Stimulated activated CD8-positive, alpha-beta memory T cell treated with anti-CD3 and anti-CD28 coated beads, Interleukin-2, amount 100 ng/mL, for 48 hours (primary cell): ENCODE results near the gene ASB18.

Experiments
- DNase-seq, 2 donors: peaks; one replicate each; pipeline ENCODE4 v3.0.0-alpha.2; 2020; ENCODE audit warnings: low read depth in 2 of 2

ASB18 gene

DNA sequence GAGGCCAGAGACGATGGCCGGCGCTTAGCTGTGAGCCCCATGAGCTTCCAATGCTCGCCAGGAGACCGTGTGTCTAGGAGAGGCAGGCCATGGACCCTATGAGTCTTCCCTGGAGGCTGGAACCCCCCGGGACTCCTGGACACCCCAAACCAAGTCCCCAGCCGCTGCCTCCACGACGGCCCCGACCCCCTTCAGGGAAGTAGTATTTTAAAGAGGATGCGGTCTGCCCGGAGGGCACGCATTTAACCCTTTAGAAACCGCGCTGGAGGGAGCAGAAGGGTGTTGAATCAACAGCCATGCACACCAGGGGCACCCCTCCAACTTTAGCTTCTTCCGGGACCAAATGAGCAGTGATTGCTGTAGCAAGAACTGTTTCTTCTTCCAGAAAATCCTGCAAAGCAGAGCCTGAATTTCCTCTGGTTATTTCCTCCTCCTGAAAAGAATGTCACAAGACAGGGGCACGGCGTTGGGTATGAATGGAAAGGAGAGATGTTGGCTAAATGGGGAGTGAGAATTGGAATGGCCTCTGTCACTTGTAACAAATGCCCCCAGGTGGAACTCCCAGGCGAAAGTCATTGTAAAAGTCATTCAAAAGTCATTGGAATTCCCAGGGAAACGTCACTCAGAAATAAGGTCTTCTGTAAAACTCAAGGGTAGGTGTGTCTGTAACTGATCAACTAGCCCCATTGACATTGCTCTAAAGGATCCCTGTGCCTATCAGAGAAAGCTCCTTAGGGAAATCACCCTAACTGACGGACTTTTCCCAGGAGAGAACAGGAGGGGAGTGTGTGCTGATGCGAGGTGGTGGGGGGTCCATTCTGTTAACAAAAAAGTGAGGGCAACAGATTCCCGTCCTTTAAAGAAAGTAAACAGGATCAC, 90.2 kb downstream of the ASB18 start:
- DNase-seq = no peak

- no peak for DNase-seq
Measured at GRCh38 chr2:236173036-236173728, 91.0 kb downstream of the ASB18 start.

DNA sequence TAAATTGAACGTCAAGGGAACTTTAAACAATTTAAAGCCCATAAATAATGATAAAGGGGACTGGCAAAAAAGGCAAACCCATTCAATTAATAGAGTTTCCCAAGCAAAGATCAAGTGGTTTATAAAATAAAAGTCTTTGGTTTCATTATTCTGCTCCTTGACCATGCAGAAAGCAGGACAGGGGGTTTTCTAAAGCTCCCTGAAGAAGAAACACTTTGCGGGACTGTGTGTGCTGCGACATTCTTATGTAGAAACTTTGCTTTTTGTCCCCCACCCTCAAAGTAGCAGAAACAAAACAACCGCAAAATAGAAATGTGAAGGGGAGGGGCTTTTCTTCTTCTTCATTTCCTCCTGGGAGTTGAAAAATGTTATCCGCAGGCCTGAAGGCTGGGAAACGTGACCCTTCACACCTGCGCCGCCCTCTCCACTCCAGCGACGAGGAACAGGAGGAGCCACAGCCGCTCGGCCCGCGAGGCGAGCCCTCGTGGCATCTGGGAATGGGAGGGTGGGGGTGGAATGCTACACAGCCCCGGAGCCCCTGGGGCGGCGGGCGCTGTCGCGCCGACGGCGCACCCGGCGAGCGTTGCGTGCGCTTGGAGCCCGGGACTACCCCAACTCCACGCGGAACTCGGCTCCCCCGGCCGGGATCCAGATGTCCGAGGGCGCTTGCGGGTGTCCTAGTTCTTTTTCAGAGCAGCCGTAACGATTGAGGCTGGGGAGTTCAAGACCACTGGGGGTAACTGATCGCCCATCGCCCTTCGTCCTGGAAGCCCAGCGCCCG, 91.8 kb downstream of the ASB18 start:
- no peak for DNase-seq

GRCh38 chr2:236171680-236172254, 92.4 kb downstream of the ASB18 start:
- no peak for DNase-seq

DNA sequence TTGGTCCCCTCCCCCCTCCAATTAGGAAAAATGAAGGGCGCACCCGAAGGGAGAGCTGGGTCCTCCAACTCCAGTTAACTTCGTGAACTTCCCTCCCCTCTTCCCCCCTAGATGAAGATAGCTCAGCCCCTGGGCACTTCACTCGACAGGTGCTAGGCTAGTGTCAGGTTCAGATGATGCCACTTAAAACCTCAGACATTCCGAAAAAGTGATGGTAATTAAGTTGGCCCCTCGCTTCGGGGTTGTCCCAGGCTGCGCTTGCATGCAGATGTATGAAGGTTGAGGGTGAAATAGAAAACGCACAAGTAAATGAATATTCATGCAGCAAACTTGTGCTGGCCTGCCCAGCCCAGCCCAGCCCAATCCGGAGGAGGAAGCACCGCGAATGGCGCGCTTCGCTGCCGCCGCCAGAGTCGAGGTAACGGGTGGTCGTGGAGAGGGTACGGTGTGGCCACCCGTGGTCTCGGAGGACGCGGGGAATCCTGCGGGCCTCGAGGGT, 93.0 kb downstream of the ASB18 start:
- DNase-seq = no peak

DNA sequence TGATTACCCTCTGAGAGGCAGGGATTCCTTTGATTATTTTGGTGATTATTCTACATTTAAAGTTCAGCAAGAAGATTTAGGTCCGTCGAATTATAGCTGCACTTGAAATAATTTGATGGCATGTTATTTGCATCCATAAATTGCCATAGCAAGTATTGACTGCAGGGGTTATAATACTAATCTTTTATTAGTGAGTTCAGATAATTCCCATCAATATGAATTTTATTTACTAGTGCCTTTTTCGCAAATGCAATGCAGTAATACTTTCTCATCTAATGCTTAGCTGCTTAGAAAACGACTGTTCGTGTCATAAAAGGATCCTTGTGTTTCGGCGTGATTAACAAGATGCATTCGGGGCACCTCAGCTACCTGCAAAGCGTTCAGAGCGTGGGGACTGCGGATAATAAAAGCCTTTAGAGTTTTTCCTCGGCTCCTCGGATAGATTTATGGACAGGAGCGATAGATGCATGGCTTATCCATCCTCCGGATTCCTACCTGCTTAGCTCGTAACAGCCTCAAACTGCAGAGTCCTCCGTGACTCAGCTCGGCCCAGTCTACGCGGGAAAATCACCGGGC, 93.5 kb downstream of the ASB18 start:
- DNase-seq = no peak

DNA sequence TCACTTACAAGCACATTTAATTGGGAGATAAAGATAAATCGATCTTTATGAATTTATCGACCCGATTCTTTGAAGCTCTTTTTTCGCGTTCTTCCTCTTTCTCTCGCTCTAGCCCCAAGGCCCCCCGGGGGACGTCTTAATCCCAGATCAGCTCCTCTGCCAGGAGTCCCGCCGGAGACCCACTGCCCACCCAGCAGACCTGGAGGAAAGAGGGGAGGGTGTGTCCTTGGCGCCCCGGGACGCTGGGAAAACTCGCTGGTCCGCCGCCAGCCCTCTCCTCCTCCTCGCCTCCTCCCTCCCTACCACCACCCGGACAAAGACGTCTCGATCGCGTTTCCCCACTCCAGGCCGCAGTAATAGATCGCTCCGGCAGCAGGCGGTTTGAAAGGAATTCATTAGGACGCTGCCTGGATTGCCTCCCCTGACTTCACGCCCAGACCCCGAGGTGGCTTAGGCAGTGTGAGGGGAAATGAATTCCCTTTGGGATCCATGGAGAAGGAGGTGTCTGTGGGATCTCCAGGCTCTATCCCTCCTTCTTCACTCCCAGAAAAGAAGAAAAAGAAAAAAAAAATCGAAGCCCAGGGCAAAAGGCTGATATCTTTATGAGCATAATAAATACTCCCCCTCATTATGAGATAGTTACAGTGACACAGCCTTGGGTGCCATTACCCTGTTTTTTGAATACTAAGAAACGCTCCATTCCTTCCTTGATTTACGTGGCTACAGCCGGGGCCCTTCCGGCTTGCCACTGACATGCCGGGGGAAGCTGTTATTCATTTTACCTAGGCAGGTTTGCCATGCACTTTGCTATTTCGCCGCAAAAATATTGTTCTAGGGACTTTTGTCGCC, 94.2 kb downstream of the ASB18 start:
- no peak for DNase-seq

DNA sequence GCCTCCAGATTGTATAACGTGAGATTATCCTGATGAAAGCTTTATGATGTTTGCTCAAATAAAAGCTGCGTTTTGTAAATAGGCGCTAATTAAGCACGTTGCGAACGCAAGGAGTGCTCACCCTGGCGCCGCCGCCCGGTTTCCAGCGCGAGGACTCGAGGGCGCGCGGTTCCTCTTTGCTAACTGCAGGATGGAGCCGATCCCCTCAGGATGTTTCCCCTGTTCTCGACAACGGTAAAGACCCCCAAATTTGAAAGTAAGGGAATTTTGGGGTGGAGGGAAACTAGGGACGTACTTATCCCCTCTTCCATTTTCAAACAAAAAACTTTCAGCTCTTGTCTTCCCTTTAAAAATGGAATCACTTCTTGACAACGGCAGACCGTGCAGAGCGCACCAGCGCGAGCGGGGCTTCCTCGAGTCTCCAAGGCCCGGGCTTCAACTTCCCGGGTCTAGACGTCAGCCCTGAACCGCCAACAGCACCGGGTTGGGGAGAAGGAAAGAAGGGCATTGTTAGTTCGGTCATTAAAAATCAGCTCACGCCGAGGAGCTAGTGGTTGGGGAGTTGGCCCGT, 95.0 kb downstream of the ASB18 start:
- DNase-seq = no peak

GRCh38 chr2:236168110-236169080, 95.8 kb downstream of the ASB18 start, which contains the start of gene GBX2:
Gene GBX2, minus strand, starts transcription at chr2:236168386. Its CDS starts 415 bp downstream, at chr2:236167971.
- DNase-seq = no peak

- DNase-seq = no peak
Measured at GRCh38 chr2:236167297-236168109, 96.7 kb downstream of the ASB18 start.

GRCh38 chr2:236166796-236167296, 97.4 kb downstream of the ASB18 start:
- DNase-seq = no peak

- DNase-seq = no peak
Measured at GRCh38 chr2:236165842-236166795, 98.1 kb downstream of the ASB18 start.

- DNase-seq = no peak
Measured at GRCh38 chr2:236164925-236165841, 99.0 kb downstream of the ASB18 start.

DNA sequence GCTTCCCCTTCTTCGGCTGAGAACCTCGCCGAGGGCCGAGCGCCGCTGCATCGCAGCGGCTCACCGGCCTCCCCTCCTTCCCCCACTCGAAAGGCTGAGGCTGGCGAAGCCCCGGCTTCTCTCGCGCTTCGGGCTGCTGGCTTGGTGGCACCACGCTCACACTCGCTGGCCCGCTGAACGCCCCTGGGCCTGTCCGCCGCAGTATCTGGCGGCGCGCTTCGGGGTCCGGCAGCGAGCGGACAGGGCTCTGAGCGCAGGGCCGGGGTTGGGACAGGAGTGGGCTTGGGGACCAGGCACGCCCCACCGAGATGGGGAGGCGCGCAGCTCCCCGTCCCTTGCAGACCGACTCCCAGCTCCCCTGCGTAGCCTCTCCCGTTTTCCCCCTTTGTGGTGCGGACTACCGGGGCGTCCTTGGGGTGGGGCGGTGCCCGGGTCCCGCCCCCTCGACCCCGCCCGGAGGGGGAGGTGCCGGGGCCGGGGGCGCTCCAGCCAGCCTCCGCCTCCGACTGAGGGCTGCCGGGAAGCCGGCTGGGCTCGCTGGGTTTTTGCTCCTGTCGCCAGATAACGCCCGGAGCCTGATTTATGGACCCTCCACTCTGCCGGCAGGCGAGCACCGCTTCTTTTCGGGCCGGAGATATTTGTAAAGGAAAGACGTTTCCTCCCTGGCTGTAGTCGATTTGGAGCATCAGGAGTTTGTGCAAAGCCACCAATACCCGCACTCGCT, 99.8 kb downstream of the ASB18 start:
- no peak for DNase-seq
